SK-MEL-5 (cell line): Measurements from ENCODE around the gene RABGEF1. TPM values are rescaled to one million over a fixed set of nuclear protein-coding genes. Genes with fewer than 3 reads are reported as not detected.
"Not testable (repeated sequence)": the region's sequence is repeated elsewhere in the genome, so short reads cannot be mapped to it uniquely, and the experiment has no call there.

Experiments
- DNase-seq: peaks from one replicate; pipeline ENCODE4 v3.0.0-alpha.2; 2016; ENCODE audit warnings: low read depth, low spot score
- in situ Hi-C: cut with HindIII; loops from 2 replicates; pipeline ENCODE4 v1.10.0; 2016; ENCODE audit warnings: low sequenced_read_pairs, high pct_unique_total_duplicates, low pct_unique_long_range_greater_than_20kb
- total RNA-seq: library from RNA; depleted of rRNA; stranded (reverse); fragments of >200 nt; shearing (Covaris generic); gene quantifications from 2 replicates; pipeline ENCODE4 v1.2.3, GENCODE V29; 2014

The RABGEF1 gene
- total RNA-seq, 1 experiment from 2014 or later = 37.6 TPM

DNA sequence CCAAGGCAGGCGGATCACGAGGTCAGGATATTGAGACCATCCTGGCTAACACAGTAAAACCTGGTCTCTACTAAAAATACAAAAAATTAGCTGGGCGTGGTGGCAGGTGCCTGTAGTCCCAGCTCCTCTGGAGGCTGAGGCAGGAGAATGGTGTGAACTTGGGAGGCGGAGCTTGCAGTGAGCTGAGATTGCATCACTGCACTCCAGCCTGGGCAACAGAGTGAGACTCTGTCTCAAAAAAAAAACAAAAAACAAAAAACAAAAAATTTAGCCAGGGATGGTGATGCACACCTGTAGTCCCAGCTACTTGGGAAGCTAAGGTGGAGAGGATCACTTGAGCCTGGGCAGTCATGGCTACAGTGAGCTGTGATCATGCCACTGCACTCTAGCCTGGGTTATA lies 14.5 kb downstream of the RABGEF1 start:
- DNase-seq, in situ Hi-C loops: not testable (repeated sequence)

DNA sequence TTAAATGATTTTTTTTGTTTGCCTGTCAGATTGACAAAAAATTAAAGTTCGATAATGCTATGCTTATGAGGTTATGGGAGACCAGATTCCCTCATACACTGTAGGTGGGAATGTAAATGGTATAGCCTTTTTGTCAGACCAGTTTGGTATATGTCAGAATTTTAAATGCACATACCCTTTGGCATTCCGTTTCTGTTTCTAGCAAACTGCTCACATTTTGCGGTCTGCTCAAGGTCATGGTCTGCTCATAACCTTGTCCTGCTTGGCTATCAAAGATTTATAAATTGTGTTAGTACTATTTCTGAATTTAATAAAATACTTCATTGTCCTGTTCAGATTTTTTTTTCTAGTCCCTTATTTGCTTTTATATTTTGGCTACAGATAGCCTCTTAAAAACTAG lies 15.7 kb downstream of the RABGEF1 start:
- in situ Hi-C loops = not testable (repeated sequence)

DNA sequence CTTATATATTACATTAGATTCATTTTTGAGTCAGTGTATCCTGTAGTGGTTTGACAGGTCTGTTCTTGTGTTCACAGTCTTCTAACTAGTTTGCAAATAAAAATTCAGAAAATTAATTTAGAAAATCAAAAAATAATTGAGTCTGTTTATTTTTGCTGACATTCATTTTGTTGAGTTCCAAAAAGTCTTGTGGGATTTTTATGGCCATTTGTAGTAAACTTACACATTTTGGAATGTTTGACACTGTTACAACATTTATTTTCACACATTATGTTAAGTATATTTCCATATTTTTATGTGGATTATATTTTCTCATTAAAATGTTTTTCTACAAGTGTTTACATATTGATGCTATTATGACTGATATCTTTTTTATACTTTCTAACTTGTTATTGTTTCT lies 16.4 kb downstream of the RABGEF1 start:
- DNase-seq = no peak
- in situ Hi-C loops = no loop called here

More for the DNA sequence above, 15.7 kb downstream of the RABGEF1 start:
- not testable (repeated sequence) for DNase-seq

DNA sequence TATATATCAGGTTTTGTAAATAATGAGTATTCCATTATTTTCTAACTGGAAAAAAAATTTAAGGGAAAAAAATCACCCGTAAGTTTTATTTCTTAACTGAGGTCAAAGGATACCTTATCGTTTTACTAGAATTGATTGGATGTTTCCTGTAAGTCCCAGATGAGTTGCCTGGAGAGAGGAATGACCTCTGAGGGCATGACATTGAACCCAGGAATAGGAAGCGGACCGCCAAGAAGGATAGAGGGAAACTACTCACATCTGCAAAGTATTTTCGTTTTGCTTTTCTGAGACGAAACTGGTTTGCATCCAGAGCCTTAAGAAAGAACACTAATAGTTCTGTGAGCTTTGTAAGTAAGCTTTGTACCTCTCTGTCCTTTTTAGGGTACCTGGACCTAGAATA lies 17.4 kb downstream of the RABGEF1 start:
- no peak for DNase-seq
- in situ Hi-C loops = no loop called here

DNA sequence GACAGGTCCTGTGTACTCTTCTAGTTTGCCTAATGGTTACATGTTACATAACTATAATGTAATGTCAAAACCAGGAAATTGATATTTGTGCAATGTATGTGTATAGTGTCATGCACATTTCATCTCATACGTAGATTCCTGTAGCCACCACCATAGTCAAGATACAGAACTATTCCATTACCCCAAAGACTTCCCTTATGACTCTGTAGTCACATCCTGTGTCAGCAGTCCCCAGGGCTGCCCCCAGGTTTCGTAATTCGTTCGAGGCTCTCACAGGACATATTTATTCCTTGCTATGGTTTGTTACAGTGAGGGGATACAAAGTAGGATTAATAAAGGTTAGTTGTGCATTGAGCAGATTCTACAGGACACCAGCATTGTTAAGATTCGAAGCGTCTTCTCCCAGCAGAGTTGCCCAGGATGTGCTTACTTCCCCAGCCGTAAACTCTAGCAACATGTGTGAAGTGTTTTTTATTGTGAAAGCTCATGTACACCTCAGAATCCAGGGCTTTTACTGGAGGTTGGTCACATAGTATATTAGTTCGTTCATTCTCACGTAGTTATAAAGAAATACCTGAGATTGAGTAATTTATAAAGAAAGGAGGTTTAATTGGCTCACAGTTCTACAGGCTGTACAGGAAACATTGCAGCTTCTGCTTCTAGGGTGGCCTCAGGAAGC lies 18.6 kb downstream of the RABGEF1 start:
- no peak for DNase-seq
- in situ Hi-C loops = no loop called here

DNA sequence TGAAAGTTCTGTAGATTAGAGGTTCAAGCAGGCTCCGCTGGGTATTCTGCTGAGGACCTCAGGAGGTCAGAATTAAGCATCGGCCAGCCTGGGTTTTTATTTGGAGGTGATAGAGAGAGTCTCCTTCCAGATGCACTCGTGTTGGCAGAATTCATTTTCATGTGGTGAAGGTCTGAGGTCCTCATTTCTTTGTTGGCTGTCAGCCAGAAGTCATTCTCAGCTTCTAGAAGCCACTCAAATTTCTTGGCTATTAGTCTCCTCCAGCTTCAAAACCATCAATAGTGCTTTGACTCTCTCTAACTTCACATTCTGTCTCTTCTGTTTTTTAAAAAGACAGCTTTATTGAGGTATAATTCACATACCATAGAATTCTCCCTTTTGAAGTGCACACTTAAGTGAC lies 22.6 kb downstream of the RABGEF1 start:
- in situ Hi-C loops, DNase-seq: not testable (repeated sequence)

DNA sequence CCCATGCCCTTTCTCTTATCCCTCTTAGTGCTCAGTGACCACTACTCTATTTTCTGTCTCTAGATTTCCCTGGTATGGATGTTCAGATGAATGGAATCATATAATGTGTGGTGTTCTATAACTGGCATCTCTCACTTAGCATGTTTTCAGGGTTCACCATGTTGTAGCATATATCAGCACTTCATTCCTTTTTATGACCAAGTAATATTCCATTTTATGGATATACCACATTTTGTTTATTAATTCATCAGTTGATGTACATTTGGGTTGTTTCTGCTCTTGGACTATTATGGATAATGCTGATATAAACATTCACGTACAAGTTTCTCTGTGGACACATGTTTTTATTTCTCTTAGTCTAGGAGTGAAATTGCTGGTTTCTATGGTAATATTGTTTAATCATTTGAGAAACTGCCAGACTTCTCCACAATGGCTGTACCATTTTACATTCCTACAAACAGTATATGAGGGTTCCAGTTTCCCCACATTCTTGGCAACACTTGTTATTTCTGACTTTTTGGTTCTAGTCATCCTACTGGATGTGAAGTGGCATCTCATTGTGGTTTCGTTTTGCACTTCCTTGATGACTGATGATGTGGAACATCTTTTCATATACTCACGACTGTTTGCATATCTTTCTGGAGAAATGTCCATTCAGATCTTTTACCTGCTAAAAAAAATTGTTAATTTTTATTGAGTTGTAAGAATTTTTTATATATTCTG lies 23.3 kb downstream of the RABGEF1 start:
- in situ Hi-C loops, DNase-seq: not testable (repeated sequence)

DNA sequence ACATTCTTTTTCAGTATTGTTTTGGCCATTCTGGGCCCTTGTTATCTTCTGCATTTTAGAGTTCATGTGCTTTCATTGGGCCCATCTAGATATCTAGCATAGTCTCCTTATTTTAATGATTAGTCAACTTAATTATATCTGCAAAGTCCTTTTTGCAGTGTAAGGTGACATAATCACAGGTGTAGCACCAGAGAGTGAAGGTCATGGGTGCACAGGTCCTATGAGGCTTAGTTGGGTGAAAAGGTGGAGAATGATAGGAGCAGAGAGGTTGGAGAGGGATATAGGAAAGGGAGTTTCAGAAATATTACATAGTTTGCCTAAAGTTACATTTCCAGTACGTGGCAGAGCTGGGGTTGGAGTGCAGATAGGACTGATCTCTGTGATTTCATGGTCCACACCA lies 24.4 kb downstream of the RABGEF1 start:
- in situ Hi-C loops, DNase-seq: not testable (repeated sequence)

DNA sequence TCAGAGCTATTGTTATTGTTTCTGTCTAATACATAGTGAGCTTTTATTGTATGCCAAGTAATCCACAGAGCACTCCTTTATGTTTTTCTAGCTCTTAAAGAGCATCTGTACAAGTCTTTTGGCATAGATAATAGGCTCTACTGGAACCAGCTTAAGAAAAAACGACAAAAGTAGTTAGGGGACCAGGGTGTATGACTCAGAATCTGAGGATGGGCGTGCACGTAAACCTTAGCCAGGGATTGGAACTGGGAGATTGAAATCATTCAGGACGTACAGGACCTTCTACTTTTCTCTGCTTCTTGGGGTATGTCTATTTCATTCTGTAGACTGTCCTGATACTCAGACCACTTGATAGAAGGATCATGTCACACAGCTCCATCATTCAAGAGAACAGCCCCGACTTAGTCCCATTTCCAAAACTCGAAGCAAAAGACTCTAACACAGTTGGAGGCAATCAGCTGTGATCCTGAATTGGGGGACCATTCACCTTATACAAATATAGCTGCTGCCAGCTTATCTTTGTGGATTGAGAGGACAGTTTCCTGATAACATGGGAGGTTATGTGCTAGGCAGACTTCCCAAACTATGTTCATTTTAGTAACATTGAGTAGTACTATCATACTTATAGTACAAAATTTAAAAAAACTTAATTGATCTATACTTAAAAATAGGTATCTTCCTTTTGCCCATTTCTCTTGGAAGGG lies 24.9 kb downstream of the RABGEF1 start:
- DNase-seq, in situ Hi-C loops: not testable (repeated sequence)

DNA sequence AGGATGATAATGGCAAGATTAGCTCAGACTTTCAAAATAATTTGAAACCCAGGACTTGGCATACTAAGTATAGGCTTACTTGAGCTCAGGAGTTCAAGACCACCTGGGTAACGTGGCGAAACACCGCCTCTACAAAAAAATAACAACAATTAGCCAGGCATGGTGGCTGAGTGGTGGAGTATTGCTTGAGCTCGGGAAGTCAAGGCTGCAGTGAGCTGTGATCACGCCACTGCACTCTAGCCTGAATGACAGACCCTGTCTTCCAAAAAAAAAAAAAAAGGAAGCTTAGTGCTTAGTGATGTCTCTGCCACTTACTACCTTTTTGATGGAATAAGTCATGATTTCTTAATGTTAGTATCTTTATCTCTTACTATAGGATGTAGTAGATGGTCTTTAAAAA lies 25.5 kb downstream of the RABGEF1 start:
- in situ Hi-C loops = no loop called here
- no peak for DNase-seq

DNA sequence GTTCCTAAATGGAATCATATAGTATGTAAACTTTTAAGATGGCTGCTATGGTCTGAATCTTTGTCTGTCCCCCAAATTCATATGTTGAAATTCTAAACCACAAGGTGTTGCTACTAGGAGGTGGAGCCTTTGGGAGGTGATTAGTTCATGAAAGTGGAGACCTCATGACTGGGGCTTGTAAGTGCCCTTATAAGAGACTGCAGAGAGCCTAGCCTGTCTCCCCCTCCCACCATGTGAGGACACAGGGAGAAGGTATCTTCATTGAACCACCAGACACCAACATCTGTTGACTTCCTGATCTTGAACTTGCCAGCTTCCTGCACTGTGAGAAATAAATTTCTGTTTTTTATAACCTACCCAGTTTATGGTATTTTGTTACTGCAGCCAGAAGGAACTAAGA lies 27.0 kb downstream of the RABGEF1 start:
- in situ Hi-C loops, DNase-seq: not testable (repeated sequence)

DNA sequence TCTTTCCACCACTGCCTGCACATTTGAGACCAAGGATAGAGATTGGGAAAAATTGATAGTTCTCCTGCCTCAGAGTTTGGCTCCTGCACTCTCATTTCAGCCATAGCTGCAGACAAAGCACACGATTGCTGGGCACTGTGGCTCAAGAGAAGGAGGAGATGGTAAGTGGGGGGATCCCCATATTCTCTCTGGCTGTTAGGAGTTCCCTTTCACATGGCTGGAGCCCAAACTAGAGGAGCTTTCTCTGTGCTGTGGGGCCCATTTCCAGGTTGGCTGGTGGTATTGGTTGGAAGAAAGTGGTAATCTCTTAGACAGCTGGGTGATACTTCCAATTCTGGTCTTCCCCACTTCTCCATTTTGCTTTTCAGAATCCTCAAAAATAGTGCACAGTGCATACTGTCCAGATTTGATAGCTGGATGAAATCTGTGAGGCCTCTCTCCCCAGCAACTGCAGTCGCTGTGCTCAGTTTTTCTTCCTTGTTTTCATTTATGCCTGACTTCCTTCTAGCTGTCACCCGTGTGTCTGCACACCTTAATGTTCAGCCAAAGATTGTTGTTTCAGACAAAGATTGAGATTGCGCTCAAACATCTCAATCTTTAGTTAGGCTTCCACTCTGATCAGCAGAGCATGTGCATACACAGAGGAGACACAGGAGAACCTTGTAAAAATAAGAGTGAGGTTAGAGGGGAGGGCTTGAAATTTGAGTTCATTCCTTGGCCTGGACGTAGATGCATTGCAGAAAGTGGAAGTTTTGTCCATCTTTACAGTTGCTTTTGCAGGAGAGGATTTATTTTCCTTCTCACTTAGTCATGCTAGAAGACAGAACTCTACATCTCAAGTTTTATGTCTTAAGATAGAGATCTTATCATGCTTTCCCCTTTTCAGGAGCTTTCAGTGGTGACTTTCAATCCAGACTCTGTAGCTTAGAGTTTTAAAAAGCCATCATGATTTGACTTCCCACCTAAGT lies 28.6 kb downstream of the RABGEF1 start:
- DNase-seq = no peak
- in situ Hi-C loops = no loop called here

DNA sequence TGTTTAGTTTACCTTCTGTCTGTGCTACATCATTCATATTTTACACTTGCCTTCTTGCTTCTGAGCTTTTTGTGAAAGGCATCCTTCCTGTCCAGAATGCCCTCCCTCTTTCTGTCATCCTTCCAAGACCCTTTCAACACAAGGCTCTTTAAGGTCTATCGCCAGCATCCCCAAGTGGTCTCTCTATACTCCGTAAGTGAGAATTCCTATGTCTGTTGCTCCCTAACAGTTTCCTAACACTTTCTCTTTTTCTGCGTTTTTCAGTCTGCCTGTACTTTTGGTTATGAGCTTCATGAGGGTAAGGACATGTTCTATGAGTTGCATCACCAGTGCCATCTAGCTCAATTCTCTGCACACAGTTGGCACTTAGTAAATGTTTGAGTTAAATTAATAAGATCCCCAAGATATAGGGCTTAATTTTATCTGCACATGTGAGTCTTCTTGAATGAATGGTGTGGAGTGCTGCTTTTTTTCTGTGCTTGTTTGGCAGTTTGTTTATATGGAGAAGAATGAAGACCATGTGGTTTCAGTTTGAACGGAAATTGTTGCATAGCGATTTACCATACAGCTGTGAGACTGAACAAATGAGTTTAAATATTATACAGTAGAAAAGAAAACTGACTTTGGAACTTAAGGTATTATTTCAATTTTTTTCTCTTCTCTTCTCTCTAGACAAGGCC lies 29.4 kb downstream of the RABGEF1 start:
- no peak for DNase-seq
- in situ Hi-C loops = no loop called here

DNA sequence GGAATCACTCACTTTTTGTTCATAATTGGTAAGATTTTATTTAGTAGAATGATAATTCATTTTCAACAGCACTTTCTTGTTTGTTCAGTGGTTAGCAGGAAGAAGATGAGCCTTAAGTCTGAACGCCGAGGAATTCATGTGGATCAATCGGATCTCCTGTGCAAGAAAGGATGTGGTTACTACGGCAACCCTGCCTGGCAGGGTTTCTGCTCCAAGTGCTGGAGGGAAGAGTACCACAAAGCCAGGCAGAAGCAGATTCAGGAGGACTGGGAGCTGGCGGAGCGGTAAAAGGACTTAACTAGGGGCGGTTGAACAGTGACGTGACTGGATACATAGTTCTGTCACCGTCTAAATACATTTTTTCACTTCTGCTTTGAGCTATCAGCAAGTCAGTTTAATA lies 31.3 kb downstream of the RABGEF1 start:
- DNase-seq = no peak
- in situ Hi-C loops = no loop called here

DNA sequence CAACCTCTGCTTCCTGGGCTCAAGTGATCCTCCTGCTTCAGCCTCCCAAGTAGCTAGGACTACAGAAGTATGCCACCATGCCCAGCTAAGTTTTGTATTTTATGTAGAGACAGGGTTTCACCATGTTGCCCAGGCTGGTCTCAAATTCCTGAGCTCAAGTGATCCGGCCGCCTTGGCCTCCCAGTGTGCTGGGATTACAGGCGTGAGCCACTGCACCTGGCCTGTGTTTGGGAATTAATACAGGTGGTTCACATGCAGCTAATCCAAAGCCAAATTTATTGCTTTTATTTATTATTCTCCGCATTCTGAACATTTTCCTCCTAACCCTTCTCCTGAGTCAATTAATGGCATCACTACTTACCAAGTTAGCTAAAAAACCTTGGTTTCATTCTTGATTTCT lies 33.2 kb downstream of the RABGEF1 start:
- DNase-seq, in situ Hi-C loops: not testable (repeated sequence)

DNA sequence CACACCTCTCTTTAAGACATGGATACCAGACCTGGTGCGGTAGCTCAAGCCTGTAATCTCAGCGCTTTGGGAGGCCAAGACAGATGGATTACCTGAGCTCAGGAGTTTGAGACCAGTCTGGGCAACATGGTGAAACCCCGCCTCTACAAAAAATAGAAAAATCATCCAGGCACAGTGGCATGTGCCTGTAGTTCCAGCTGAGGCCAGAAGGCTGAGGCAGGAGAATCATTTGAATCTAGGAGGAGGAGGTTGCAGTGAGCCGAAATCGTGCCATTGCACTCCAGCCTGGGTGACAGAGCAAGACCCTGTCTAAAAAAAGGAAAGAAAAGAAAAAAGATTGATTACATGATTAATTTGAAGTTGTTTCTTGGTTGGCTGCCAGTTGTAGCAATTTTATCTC lies 35.9 kb downstream of the RABGEF1 start:
- in situ Hi-C loops = not testable (repeated sequence)

DNA sequence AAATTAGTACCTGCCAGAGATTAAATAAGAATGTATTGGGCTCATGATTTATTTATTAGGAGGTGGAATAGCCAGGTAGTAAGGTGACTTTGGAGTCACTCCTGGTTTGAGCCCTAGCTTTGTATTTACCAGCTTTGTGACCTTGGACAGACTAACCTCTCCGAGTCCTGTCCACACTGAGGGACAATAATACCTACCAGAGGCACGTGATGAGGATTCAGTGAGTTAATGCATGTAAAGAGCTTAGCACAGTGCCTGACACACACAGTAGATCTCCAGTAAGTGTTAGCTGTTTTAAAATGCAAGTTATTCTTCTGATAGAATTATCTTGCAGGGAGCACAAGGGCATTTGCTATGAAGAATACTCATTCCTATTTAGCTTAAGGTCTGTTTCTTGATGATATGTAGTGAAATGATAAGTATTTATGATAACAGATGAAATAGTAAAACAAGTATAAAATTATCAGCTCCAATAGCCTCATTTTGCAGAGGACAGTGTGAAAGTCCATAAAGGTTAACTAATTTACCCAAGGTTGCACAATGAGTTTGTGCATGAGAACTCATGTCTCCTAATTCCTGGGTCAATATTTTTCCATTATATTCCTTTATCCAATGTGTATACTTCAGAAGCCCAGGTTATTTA lies 36.4 kb downstream of the RABGEF1 start:
- in situ Hi-C loops = no loop called here
- DNase-seq = no peak

More for the DNA sequence above, 35.9 kb downstream of the RABGEF1 start:
- DNase-seq = peak; percentile 55
